ENCODE data around the gene KIF3B.
"Not testable (repeated sequence)": the region's sequence is repeated elsewhere in the genome, so short reads cannot be mapped to it uniquely, and the experiment has no call there.

Gene KIF3B

DNA sequence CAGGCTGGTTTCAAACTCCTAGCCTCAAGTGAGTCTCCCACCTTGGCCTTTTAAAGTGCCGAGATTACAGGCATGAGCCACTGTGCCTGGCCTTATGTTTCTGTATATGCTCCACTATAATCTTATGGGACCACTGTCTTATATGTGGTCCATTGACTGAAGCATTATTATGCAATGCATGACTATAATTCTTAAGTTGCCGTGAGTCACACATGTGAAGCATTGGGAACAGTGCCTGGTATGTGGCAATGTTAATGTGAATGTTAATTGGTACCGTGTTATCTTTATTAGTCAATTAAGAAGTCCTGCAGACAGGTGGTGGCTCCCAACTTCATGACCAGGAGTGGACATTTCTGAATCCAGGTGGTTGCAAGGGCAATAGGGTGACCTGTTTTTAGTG is 66.0 kb downstream of the KIF3B start:
- no peaks in the 10 kb centered on the region for H3K9me3 Mint-ChIP-seq
- no peak overlapping the region for H3K4me3 Mint-ChIP-seq
- peaks cover 17% of the 10 kb centered on the region for H3K36me3 Mint-ChIP-seq
- H3K27ac Mint-ChIP-seq: no peak overlapping the region
- no peak for ATAC-seq
- H3K27me3 Mint-ChIP-seq: no peaks in the 10 kb centered on the region
- peaks cover 12% of the 10 kb centered on the region for H3K4me1 Mint-ChIP-seq

DNA sequence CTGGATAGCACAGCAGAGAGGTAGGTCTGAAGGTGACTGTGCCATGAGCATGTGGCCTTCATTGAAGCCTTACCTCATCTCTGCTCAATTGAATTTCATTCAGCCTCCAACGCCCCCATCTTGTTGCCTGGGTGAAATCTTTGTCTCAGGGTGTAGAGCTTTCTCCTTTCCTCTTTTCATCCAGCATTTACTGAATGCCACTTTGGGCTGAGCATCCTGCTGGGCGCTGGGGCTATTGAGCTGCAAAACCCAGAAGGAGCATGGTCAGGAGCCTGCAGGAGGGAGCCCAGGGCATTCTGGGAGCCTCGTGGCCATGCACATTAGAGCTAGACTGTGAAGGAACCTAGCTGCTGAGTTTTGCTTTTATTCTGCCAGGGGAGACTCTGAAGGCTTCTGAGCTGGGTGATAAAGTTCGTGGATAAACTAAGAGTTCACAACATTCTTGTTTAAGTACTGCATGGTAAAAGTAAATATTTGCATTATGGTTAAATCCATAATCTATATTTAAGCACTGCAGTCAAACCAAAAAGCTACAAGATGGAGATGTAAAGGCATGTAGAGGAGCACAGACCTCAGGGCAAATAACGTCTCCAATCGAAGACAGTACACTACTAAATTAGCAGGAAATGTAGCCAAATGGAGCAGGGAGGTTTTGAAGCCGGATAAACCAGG is 67.5 kb downstream of the KIF3B start:
- ATAC-seq: no peak
- no peak overlapping the region for H3K27ac Mint-ChIP-seq
- no peak overlapping the region for H3K4me3 Mint-ChIP-seq
- peaks cover 17% of the 10 kb centered on the region for H3K4me1 Mint-ChIP-seq
- no peaks in the 10 kb centered on the region for H3K27me3 Mint-ChIP-seq
- peaks cover 21% of the 10 kb centered on the region for H3K36me3 Mint-ChIP-seq
- no peaks in the 10 kb centered on the region for H3K9me3 Mint-ChIP-seq

DNA sequence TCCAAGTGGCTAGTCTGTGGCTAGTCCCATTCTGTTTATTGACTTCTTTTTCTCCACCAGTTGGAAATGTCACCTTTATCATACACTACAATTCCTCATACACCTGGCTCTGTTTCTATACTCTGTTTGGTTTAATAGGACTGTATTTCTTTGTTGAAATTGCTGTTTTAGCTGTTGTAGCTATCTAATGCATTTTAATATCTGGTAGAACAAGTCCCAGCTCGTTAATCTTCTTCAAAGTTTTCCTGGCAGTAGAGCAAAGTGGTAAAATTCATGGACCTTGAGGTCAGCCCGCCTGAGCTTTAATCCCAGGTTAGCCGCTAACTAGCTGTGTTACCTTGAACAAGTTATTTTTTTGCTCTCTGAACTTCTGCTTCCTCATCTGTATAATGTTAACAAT is 70.8 kb downstream of the KIF3B start:
- no peaks in the 10 kb centered on the region for H3K27me3 Mint-ChIP-seq
- H3K9me3 Mint-ChIP-seq: no peaks in the 10 kb centered on the region
- H3K27ac Mint-ChIP-seq: no peak overlapping the region
- no peak for ATAC-seq
- H3K4me3 Mint-ChIP-seq: no peak overlapping the region
- peaks cover 26% of the 10 kb centered on the region for H3K36me3 Mint-ChIP-seq
- H3K4me1 Mint-ChIP-seq: peaks cover 19% of the 10 kb centered on the region

DNA sequence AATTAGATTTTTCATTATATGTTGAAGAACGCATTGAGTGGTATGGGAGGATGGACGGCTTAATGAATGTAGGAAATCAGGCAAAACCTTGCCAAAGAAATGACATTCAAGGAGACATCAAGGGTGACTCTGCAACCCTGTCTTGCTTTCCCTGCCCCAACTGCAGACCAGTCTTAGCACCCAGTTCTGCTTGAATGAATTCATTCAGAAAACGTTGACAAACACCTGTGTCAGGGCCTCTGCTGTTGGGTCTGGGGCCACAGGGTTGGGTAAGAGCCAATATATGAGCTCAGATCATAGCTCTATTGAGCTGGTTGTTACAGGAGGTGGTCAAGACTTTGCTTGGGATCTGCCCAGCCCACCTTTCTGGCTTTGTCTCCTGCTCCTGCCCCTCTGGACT is 73.0 kb downstream of the KIF3B start:
- ATAC-seq: no peak
- Mint-ChIP-seq H3K27me3 (no peaks in the 10 kb centered on the region), H3K4me3 (no peak overlapping the region), H3K9me3 (no peaks in the 10 kb centered on the region), H3K27ac (peak overlapping the region; percentile 30), H3K36me3 (peaks cover 26% of the 10 kb centered on the region), H3K4me1 (peaks cover 27% of the 10 kb centered on the region)

DNA sequence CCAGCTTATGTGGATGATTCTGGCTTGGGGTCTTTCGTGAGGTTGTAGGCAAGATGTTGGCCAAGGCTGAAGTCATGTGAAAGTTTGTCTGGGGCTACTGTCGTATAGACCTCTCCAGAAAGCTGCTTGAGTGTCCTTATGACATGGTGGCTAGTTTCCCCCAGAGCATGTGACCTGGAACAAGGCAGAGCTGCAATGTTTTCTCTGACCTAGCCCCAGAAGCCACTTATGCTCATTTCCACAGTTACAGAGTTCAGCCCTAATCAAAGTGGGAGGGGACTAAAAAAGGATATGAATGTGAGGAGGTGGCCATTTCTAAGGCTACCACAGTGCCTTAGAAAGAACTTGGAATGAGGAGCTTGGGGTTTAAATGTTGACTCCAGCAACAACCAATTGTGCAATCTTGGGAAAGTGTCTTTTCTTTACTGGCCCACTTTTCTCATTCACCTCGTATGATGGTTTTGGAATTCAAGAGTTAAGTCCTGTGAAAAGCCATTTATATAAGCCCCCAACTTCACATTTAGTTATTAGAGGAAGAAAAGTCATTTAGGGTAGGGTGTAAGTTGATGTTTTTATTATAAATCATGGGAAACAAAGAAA is 74.8 kb downstream of the KIF3B start:
- no peak overlapping the region for H3K27ac Mint-ChIP-seq
- H3K27me3 Mint-ChIP-seq: no peaks in the 10 kb centered on the region
- no peak overlapping the region for H3K4me3 Mint-ChIP-seq
- H3K9me3 Mint-ChIP-seq: no peaks in the 10 kb centered on the region
- no peak for ATAC-seq
- H3K36me3 Mint-ChIP-seq: peaks cover 24% of the 10 kb centered on the region
- peaks cover 42% of the 10 kb centered on the region for H3K4me1 Mint-ChIP-seq

DNA sequence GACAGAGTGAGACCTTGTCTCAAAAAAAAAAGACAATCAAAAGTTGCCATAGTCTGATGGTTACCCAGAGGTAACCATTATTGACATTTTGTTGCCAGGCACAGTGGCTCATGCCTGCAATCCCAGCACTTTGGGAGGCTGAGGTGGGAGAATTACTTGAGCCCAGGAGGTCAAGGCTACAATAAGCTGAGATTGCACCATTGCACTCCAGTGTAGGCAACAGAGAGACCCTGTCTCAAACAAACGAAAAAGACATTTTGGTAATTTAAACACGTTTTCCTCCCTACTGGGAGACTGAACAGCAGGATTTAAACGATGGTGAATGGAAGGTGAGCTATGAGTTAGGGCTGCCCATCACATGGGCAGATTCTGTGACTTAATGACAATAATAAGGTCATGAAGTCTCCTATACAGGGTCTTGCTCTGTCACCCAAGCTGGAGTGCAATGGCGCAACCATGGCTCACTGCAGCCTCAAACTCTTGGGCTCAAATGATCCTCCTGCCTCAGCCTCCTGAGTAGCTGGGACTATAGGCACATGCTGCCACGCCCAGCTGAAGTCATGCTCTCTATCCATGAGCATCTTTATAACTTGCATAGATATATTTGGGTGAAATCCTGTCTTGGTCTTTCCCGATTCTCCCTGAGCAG is 76.5 kb downstream of the KIF3B start:
- Mint-ChIP-seq H3K27me3 (no peaks in the 10 kb centered on the region), H3K9me3 (no peaks in the 10 kb centered on the region), H3K36me3 (peaks cover 20% of the 10 kb centered on the region), H3K4me1 (peaks cover 47% of the 10 kb centered on the region), H3K4me3 (no peak overlapping the region), H3K27ac (peak overlapping the region; percentile 98)
- no peak for ATAC-seq

DNA sequence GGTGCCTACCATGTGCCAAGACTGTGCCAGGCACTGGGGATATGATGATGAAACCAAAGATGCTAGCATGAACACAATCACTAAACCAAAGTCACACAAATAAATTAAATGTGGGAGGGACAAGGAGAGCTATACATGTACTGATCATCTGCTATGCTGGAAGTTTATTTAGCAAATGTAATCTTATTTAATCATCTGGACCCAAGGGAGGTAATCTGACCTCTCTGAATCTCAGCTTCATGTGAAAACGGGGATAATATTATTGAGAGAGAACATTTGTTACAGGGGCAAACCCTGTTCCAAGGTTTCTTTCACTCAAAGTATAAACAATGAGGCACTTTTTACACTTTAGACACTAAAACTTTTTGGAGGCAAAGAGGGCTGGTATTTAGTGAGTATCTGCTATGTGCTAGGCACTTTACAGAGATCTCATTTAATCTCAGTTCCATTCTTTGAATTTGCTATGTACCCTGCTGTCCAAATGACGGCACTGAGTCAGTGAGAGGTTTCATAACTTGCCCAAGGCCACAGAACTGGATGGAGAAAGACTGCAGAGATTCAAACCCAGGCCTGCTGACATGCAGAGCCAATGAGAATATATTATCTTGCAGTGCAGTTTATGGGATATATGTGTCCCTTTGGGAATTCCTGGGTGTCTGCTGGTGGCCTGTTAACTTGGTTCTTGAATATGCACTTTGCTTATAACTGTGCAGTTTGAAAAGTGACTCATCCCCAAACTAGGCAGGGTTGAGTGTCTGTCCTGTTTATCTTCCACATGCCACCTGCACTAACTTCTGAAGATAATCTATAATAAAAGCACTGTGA is 77.4 kb downstream of the KIF3B start:
- H3K9me3 Mint-ChIP-seq: no peaks in the 10 kb centered on the region
- ATAC-seq: no peak

DNA sequence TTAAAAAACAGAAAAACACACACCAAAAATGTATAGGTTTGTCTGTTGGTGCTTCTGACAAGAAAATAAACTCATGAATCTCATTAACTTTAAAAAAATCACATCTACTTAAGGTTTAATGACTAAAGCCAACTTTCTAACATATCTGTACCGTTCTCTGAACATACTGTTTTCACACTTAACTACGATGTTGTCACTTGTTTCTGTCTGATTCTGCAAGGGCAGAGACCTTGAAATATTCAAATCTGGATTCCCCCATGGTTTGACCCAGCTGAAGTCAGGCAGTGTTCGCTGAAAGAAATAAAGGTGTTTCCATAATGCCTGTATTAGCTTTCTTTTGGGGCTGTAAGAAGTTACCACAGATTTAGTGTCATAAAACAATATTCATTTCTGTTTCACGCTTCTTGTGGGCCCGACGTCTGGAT is 78.0 kb downstream of the KIF3B start:
- Mint-ChIP-seq H3K4me1 (peaks cover 47% of the 10 kb centered on the region), H3K27ac (peak overlapping the region; percentile 98), H3K27me3 (no peaks in the 10 kb centered on the region), H3K9me3 (no peaks in the 10 kb centered on the region), H3K4me3 (peak overlapping the region; percentile 29), H3K36me3 (peaks cover 17% of the 10 kb centered on the region)
- ATAC-seq: peak; percentile 37

More for the DNA sequence above, 77.4 kb downstream of the KIF3B start:
- H3K4me3 Mint-ChIP-seq: no peak overlapping the region
- peak overlapping the region; percentile 98 for H3K27ac Mint-ChIP-seq
- H3K4me1 Mint-ChIP-seq: peaks cover 46% of the 10 kb centered on the region
- peaks cover 18% of the 10 kb centered on the region for H3K36me3 Mint-ChIP-seq
- no peaks in the 10 kb centered on the region for H3K27me3 Mint-ChIP-seq

DNA sequence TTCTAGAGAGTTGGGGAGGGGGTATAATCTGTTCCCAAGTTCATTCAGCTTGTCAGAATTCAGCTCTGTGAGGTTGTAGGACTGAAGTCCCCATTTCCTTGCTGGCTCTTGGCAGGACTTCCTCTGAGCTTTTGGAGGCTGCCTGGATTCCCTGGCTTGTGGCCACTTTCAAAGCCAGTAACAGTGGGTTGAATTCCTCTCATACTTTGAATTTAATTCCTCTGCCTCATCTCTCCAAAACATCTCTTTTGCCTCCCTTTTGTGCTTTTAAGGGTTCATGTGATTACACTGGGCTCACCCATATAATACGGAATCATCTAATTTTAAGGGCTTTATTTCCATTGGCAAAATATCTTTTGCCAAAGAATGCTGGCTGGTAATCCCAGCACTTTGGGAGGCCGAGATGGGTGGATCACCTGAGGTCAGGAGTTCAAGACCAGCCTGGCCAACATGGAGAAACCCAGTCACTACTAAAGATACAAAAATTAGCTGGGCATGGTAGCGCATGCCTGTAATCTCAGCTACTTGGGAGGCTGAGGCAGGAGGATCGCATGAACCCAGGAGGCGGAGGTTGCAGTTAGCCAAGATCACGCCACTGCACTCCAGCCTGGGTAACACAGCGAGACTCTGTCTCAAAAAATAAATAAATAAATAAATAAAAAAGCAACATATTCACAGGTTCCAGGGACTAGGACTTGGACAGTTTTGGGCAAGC is 78.6 kb downstream of the KIF3B start:
- not testable (repeated sequence) for H3K9me3 Mint-ChIP-seq, ATAC-seq, H3K27me3 Mint-ChIP-seq
- H3K27ac Mint-ChIP-seq: peak overlapping the region; percentile 98
- peak overlapping the region; percentile 29 for H3K4me3 Mint-ChIP-seq
- H3K4me1 Mint-ChIP-seq: peaks cover 48% of the 10 kb centered on the region
- peaks cover 12% of the 10 kb centered on the region for H3K36me3 Mint-ChIP-seq

DNA sequence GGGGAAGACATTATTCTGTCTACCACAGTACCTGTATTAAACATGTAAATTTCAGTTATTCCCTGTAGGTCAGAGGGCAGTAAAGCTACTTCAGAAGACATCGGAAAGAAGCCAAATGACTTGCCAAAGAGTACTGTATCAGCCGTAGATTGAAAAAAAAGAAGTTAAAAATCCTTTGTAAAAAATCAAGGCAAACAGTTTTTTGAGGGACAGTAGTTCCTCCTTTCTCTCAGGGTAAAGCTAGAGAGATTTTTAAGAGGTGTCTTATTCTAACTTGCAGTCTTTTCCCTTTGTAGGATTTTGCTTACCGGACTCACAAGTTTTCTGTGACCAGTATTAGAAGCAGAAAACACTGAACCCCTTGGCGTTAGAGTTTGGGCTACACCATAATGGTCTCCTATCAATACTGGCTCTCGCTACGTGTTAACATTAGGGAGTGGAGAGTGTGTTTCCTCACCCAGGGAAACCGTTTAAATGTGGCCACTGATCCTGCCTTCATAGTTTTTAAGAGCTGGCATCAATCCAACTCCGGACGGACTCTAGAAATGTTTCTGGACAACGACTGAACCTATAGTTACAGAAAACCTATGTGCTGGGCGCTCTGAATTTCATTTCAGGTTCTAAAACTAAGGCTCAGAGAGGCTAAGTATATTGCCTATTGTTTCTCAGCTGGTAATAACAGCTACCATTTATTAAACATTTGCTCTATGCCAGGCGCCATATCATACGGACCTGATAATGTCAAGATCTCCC is 79.3 kb downstream of the KIF3B start:
- Mint-ChIP-seq H3K4me3 (peak overlapping the region; percentile 92), H3K36me3 (peaks cover 13% of the 10 kb centered on the region), H3K9me3 (no peaks in the 10 kb centered on the region), H3K27ac (peak overlapping the region; percentile 98), H3K4me1 (peaks cover 55% of the 10 kb centered on the region), H3K27me3 (no peaks in the 10 kb centered on the region)
- ATAC-seq: no peak

DNA sequence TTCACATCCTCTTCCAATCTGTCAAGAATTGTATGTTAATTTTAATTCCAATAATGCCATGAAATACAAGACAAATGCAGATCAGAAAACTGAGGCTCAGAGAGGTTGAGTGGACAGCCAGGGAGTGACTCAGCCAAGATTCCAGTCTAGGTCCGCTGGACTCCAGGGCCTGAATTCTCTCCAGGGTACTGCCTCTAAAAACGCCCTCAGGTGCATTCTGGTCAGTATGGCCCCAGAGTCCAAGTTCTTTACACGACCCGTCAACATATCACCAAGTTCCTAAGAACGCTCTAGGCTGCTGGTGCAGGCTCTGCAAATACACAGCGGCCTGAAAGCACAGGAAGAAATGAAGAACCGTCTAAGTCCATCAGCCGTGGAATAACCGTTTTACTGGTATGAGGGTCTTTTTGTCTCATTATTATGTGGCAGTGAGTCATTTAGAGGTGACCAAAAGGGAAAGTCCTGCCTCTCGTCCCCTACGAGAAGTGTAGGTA is 80.0 kb downstream of the KIF3B start:
- H3K36me3 Mint-ChIP-seq: peaks cover 16% of the 10 kb centered on the region

DNA sequence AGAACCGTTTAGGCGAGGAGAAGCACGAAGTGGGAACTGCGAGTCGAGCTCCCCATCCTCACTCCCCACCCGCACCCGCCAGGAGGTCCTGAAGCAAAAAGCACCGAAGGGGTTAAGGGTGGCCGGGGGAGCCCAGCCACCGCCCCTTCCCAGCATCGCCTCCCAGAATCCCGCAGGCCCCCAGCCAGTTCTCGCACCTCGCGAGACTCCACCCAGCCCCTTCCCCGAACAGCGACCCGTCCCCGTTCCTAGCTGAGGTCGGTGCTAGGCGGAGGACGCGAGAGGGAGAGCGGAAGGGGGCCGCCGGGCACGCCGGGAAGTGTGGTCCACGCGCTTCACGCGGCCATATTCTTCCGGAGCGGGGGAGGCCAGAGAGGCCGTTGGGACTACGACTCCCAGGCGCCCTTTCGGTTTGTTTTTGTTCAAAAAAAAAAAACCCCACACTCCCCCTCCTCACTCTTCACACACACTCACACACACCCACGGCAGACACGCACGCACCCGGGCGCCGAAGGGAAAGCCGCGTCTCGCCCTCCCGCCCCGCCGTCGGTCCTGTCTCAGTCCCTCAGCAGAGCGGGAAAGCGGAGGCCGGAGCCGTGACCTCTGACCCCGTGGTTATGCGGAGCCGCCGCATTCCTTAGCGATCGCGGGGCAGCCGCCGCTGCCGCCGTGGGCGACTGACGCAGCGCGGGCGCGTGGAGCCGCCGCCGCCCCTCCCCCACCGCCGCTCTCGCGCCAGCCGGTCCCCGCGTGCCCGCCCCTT is 80.6 kb downstream of the KIF3B start, which contains the start of gene ASXL1:
Gene ASXL1 (plus strand): TSS at position 463 of the 763 bp plus-strand sequence. CDS start 445 bp downstream, outside the sequence.
- Mint-ChIP-seq H3K4me3 (peak within 1 kb of the TSS; percentile 97), H3K4me1 (peaks cover 67% of the 10 kb centered on the region), H3K27ac (peak within 1 kb of the TSS; percentile 98), H3K9me3 (no peaks in the 10 kb centered on the region), H3K36me3 (peaks cover 15% of the 10 kb centered on the region), H3K27me3 (no peaks in the 10 kb centered on the region)
- ATAC-seq: peak; percentile 92

More for the DNA sequence above, 80.0 kb downstream of the KIF3B start:
- Mint-ChIP-seq H3K4me3 (peak overlapping the region; percentile 92), H3K27me3 (no peaks in the 10 kb centered on the region), H3K9me3 (no peaks in the 10 kb centered on the region), H3K27ac (peak overlapping the region; percentile 98), H3K4me1 (peaks cover 61% of the 10 kb centered on the region)
- ATAC-seq: no peak

DNA sequence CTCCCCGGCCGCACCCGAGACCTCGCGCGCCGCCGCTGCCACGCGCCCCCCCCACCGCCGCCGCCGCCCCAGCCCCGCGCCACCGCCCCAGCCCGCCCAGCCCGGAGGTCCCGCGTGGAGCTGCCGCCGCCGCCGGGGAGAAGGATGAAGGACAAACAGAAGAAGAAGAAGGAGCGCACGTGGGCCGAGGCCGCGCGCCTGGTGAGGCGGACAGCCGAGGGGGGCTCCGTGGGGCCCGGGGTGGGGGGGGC is 81.1 kb downstream of the KIF3B start:
- Mint-ChIP-seq H3K27ac (peak overlapping the region; percentile 98), H3K9me3 (no peaks in the 10 kb centered on the region), H3K4me3 (peak overlapping the region; percentile 97), H3K36me3 (peaks cover 15% of the 10 kb centered on the region), H3K27me3 (no peaks in the 10 kb centered on the region), H3K4me1 (peaks cover 72% of the 10 kb centered on the region)
- no peak for ATAC-seq

All from stimulated activated memory B cell treated with anti-CD40 and anti-IgM and Interleukin-4, amounts not matched to agents 10 μg/mL and 1 μg/mL and 100 μg/mL, for 72 hours (primary cell).